SH-SY5Y (cell line): Measurements from ENCODE around the gene EML3.

Experiments
- GATA2 ChIP-seq: IDR thresholded peaks from 2 replicates; pipeline ENCODE4 v1.6.1; 2011; ENCODE audit warnings: mild to moderate bottlenecking, low read depth, low read length
- GATA3 ChIP-seq: IDR thresholded peaks from 2 replicates; pipeline ENCODE4 v1.6.1; 2011; ENCODE audit warnings: low read depth, mild to moderate bottlenecking, low read length, moderate library complexity

DNA sequence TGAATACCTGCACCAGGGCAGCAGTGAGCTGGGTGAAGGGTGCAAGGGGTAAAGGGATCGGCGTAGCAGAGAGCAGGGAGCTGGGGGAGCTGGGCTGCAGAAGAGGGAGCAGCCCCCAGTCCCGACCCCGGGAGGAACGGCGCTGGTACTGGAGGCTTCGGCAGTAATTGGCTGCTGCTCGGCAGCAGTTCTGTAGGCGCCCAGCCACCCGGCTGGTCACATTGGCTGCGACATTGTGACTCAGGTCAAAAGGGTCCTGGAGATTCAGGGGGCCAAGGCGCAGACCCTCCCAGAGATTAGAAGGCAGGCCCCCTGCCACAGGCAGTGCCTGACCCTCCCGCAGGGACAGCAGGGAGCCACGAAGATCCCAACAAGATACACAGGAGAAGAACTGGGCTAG is 36.7 kb downstream of the EML3 start:
- no peak for TF ChIP-seq GATA3
- no peak for TF ChIP-seq GATA2
